ENCODE data around the gene MAIP1. TPM values are rescaled to one million over a fixed set of nuclear protein-coding genes. Genes with fewer than 3 reads are reported as not detected.

MAIP1 gene
- total and polyA plus RNA-seq, 2 donors (not counting 3 experiments of a cell fraction or from before 2014, with no cell fraction given), result 12.0 to 17.7 TPM

DNA sequence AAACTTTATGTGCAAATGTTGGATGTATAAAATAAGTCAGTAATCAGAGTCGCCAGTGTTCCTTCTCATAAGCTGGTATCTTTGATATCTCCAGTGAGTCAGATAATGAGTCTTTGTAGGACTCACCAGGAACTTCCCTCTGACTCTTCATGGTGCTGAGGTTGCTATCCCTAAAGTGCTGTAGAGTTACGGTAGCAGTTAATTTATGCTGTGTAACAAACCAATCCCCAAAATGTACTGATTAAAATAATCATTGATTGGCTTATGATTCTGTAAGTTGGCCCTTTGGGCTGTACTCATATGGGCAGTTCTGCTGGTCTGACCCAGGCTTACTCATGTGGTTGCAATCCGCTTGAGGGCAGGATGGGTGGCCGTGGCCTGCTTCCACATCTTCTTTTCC, 43.8 kb downstream of the MAIP1 start:
- H3K9ac ChIP-seq (replicated peaks; ENCODE audit: extremely low read depth, insufficient read depth, low read length), result no peak overlapping the region
- peaks cover 5 to 6% of the 10 kb centered on the region in 2 experiments for H3K27me3 ChIP-seq (ENCODE audit: control insufficient read depth in 2 of 2, insufficient read depth in 2 of 2, low read length in 2 of 2)
- dilution Hi-C loops (cut with MboI; ENCODE audit: extremely low pct_ligation_motif_present, low sequenced_read_pairs), result no loop called here
- no peak overlapping the region for H3K4me2 ChIP-seq (ENCODE audit: insufficient read depth, low read length)
- FAIRE-seq (no peak), DNase-seq (ENCODE audit: low read depth, low spot score) (no peak)
- POLR2A ChIA-PET, result no interaction called here
- H3K4me1 ChIP-seq (ENCODE audit: control insufficient read depth, extremely low read depth, insufficient read depth, low read length), result peaks cover 12% of the 10 kb centered on the region
- no peaks in the 10 kb centered on the region for H3K9me1 ChIP-seq (replicated peaks; ENCODE audit: control insufficient read depth, extremely low read depth, insufficient read depth, low read length)
- no peak overlapping the region for H3K27ac ChIP-seq (ENCODE audit: insufficient read depth, low read depth, low read length)
- no peaks in the 10 kb centered on the region for H3K79me2 ChIP-seq (ENCODE audit: control insufficient read depth, insufficient read depth, low read length)
- CTCF ChIA-PET, result no interaction called here
- no peak overlapping the region for H2AFZ ChIP-seq (ENCODE audit: low read depth, low read length)
- no peaks in the 10 kb centered on the region for H4K20me1 ChIP-seq (replicated peaks; ENCODE audit: control insufficient read depth, extremely low read depth, insufficient read depth, low read length)
- intact Hi-C loops (cut with micrococcal nuclease), result no loop called here
- no TSS peak for BruUV-seq (replicated peaks)
- no peaks in the 10 kb centered on the region for H3K9me3 ChIP-seq (replicated peaks; ENCODE audit: control insufficient read depth, insufficient read depth, low read length)
- no peaks in the 10 kb centered on the region for H3K36me3 ChIP-seq (ENCODE audit: control insufficient read depth in 2 of 2, extremely low read depth in 1 of 2, insufficient read depth in 2 of 2, low read length in 2 of 2)
- no peak overlapping the region for H3K4me3 ChIP-seq (replicated peaks in 1 of 3; ENCODE audit: insufficient read depth in 1 of 3, low read depth in 1 of 3, low read length in 3 of 3)
- TF ChIP-seq POLR2A (IDR thresholded peaks at IDR 0.05; ENCODE audit: low read depth, low read length), result no peak
- no peak for TF ChIP-seq EZH2 (IDR thresholded peaks at IDR 0.05; ENCODE audit: borderline replicate concordance, low read depth, low read length, severe bottlenecking)
- no peak for TF ChIP-seq GATA2 (IDR thresholded peaks at IDR 0.05; ENCODE audit: insufficient read depth, insufficient read length, low read depth, low read length)
- TF ChIP-seq JUN (IDR thresholded peaks at IDR 0.05; ENCODE audit: borderline replicate concordance, insufficient read depth, insufficient read length, low read depth), result no peak
- TF ChIP-seq POLR2AphosphoS5 (IDR thresholded peaks at IDR 0.05; ENCODE audit: insufficient read depth, low read depth, low read length), result no peak
- no peak for TF ChIP-seq FOS (IDR thresholded peaks at IDR 0.05; ENCODE audit: borderline replicate concordance, insufficient read depth, low read length)
- TF ChIP-seq, protein P1, sequence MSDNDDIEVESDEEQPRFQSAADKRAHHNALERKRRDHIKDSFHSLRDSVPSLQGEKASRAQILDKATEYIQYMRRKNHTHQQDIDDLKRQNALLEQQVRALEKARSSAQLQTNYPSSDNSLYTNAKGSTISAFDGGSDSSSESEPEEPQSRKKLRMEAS (IDR thresholded peaks at IDR 0.05; ENCODE audit: insufficient read depth, insufficient read length), result no peak
- TF ChIP-seq, protein P2, sequence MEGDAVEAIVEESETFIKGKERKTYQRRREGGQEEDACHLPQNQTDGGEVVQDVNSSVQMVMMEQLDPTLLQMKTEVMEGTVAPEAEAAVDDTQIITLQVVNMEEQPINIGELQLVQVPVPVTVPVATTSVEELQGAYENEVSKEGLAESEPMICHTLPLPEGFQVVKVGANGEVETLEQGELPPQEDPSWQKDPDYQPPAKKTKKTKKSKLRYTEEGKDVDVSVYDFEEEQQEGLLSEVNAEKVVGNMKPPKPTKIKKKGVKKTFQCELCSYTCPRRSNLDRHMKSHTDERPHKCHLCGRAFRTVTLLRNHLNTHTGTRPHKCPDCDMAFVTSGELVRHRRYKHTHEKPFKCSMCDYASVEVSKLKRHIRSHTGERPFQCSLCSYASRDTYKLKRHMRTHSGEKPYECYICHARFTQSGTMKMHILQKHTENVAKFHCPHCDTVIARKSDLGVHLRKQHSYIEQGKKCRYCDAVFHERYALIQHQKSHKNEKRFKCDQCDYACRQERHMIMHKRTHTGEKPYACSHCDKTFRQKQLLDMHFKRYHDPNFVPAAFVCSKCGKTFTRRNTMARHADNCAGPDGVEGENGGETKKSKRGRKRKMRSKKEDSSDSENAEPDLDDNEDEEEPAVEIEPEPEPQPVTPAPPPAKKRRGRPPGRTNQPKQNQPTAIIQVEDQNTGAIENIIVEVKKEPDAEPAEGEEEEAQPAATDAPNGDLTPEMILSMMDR (IDR thresholded peaks at IDR 0.05; ENCODE audit: extremely low read depth in 1 of 2, insufficient read depth in 1 of 2, low read depth in 1 of 2, low read length in 2 of 2), result no peak
- no peak for TF ChIP-seq MYC (IDR thresholded peaks at IDR 0.05; ENCODE audit: low read depth, low read length)

All from endothelial cell of umbilical vein (primary cell).